Smooth muscle cell (in vitro differentiated cells): Measurements from ENCODE around the gene GP9. TPM values are rescaled to one million over a fixed set of nuclear protein-coding genes. Genes with fewer than 3 reads are reported as not detected.

Source experiments
- DNase-seq: peaks from one replicate; lab custom pipeline; 2025; ENCODE audit not compliant: unreplicated experiment; lab: John Stamatoyannopoulos, UW
- H2AFZ ChIP-seq: fragments of 200-600 bp; sonication (generic); 2 replicates; pipeline ENCODE4 v1.6.0; 2016; ENCODE audit warnings: antibody characterized with exemption, low read depth, mild to moderate bottlenecking
- H3F3A ChIP-seq: fragments of 200-600 bp; sonication (generic); 2 replicates; pipeline ENCODE4 v1.6.0; 2017; ENCODE audit warnings: antibody characterized with exemption, low read depth
- H3K27ac ChIP-seq: fragments of 200-600 bp; sonication (generic); 2 replicates; pipeline ENCODE4 v1.5.1; 2016; ENCODE audit warnings: low read depth, mild to moderate bottlenecking
- H3K27me3 ChIP-seq: fragments of 200-600 bp; sonication (generic); 2 replicates; pipeline ENCODE4 v1.6.1; 2016; ENCODE audit warnings: low read depth, mild to moderate bottlenecking
- H3K36me3 ChIP-seq: fragments of 200-600 bp; sonication (generic); 2 replicates; pipeline ENCODE4 v1.5.1; 2016; ENCODE audit warnings: low read depth
- H3K4me1 ChIP-seq: fragments of 200-600 bp; sonication (generic); 2 replicates; pipeline ENCODE4 v1.5.1; 2016; ENCODE audit warnings: low read depth
- H3K4me2 ChIP-seq: fragments of 200-600 bp; sonication (generic); 2 replicates; pipeline ENCODE4 v1.6.0; 2016; ENCODE audit warnings: mild to moderate bottlenecking
- H3K4me3 ChIP-seq: fragments of 200-600 bp; sonication (generic); 2 replicates; pipeline ENCODE4 v1.5.1; 2016; ENCODE audit warnings: mild to moderate bottlenecking
- H3K79me2 ChIP-seq: fragments of 200-600 bp; sonication (generic); 2 replicates; pipeline ENCODE4 v1.6.0; 2016; ENCODE audit warnings: low read depth, mild to moderate bottlenecking
- H3K9ac ChIP-seq: fragments of 200-600 bp; sonication (generic); 2 replicates; pipeline ENCODE4 v1.6.0; 2016; ENCODE audit warnings: low read depth
- H3K9me3 ChIP-seq: fragments of 200-600 bp; sonication (generic); replicated peaks from 2 replicates; pipeline ENCODE4 v1.5.1; 2016; ENCODE audit warnings: low read depth
- H4K20me1 ChIP-seq: fragments of 200-600 bp; sonication (generic); 2 replicates; pipeline ENCODE4 v1.6.0; 2016; ENCODE audit warnings: low read depth
- CTCF ChIP-seq: fragments of 200-600 bp; sonication (generic); IDR thresholded peaks from 2 replicates; pipeline ENCODE4 v1.5.1; 2017; ENCODE audit warnings: borderline replicate concordance, mild to moderate bottlenecking, antibody characterized with exemption; ENCODE audit not compliant: insufficient read depth, poor library complexity, severe bottlenecking
- WGBS: methylation state at CpG from one replicate; pipeline ENCODE4 v1.1.7; 2016; ENCODE audit warnings: low lambda C conversion rate; 5-methylcytosine and 5-hydroxymethylcytosine counted together
- polyA plus RNA-seq: library from polyadenylated mRNA; unstranded; fragments of >200 nt; fragmentation: Nextera tagmentation; extraction: Ambion mirVana; gene quantifications from 2 replicates; pipeline ENCODE4 v1.2.1, GENCODE V29; 2016
- total RNA-seq: library from RNA; depleted of rRNA; stranded (reverse); fragments of >200 nt; gene quantifications from 2 replicates; pipeline ENCODE4 v1.2.3, GENCODE V29; 2014

GP9 gene
- total and polyA plus RNA-seq, 2 experiments from 2014 or later = not detected

- Histone ChIP-seq H3K4me2 (no peak overlapping the region), H3K36me3 (no peaks in the 10 kb centered on the region)
- 97% methylated on average over 27 of the region's 43 CpGs for WGBS
Observed at GRCh38 chr3:129045675-129046036, 14.9 kb upstream of the GP9 start.

GRCh38 chr3:129046037-129046731 lies 14.4 kb upstream of the GP9 start:
- Histone ChIP-seq H3K27ac (no peak overlapping the region), H3K79me2 (no peaks in the 10 kb centered on the region), H3F3A (no peaks in the 10 kb centered on the region), H4K20me1 (no peaks in the 10 kb centered on the region), H3K4me1 (no peaks in the 10 kb centered on the region), H3K27me3 (no peaks in the 10 kb centered on the region), H3K4me2 (no peak overlapping the region), H3K9me3 (no peaks in the 10 kb centered on the region), H2AFZ (no peak overlapping the region), H3K36me3 (no peaks in the 10 kb centered on the region), H3K4me3 (no peak overlapping the region), H3K9ac (no peak overlapping the region)
- DNase-seq = no peak
- WGBS = 95% methylated on average over 67 of the region's 67 CpGs
- TF ChIP-seq CTCF = no peak

More at GRCh38 chr3:129045675-129046036, 14.9 kb upstream of the GP9 start:
- no peaks in the 10 kb centered on the region for H4K20me1 ChIP-seq
- no peak for DNase-seq
- H3F3A ChIP-seq = no peaks in the 10 kb centered on the region
- H3K9ac ChIP-seq = no peak overlapping the region
- H3K4me3 ChIP-seq = no peak overlapping the region
- H2AFZ ChIP-seq = no peak overlapping the region
- no peak overlapping the region for H3K27ac ChIP-seq
- H3K4me1 ChIP-seq = no peaks in the 10 kb centered on the region
- H3K9me3 ChIP-seq = no peaks in the 10 kb centered on the region
- no peaks in the 10 kb centered on the region for H3K79me2 ChIP-seq
- no peak for TF ChIP-seq CTCF
- no peaks in the 10 kb centered on the region for H3K27me3 ChIP-seq

- H3K9me3 ChIP-seq = no peaks in the 10 kb centered on the region
- no peaks in the 10 kb centered on the region for H4K20me1 ChIP-seq
- no peaks in the 10 kb centered on the region for H3K79me2 ChIP-seq
- H3F3A ChIP-seq = no peaks in the 10 kb centered on the region
- TF ChIP-seq CTCF = no peak
- DNase-seq = no peak
- WGBS = 93% methylated on average over 35 of the region's 46 CpGs
- no peaks in the 10 kb centered on the region for H3K36me3 ChIP-seq
- H3K4me3 ChIP-seq = no peak overlapping the region
- no peaks in the 10 kb centered on the region for H3K27me3 ChIP-seq
- H3K9ac ChIP-seq = no peak overlapping the region
- no peak overlapping the region for H3K27ac ChIP-seq
- no peaks in the 10 kb centered on the region for H3K4me1 ChIP-seq
- H3K4me2 ChIP-seq = no peak overlapping the region
- H2AFZ ChIP-seq = no peak overlapping the region
Observed at GRCh38 chr3:129046732-129047552, 13.6 kb upstream of the GP9 start.
